CD4-positive, alpha-beta memory T cell (primary cell): ENCODE data around the gene NEUROG1. TPM values are rescaled to one million over a fixed set of nuclear protein-coding genes. Genes with fewer than 3 reads are reported as not detected.
"Not testable (repeated sequence)": the region's sequence is repeated elsewhere in the genome, so short reads cannot be mapped to it uniquely, and the experiment has no call there.

ENCODE experiments used
- CTCF ChIA-PET: fragments of 350-600 bp; sonication (Branson Sonifier 250); formaldehyde crosslinking; loops from one replicate; lab custom pipeline; 2021; ENCODE audit warnings: inconsistent platforms; ENCODE audit not compliant: partially characterized antibody; lab: Charles Lee
- POLR2A ChIA-PET: fragments of 350-600 bp; sonication (Branson Sonifier 250); formaldehyde crosslinking; loops from one replicate; lab custom pipeline; 2021; ENCODE audit not compliant: partially characterized antibody; lab: Charles Lee
- DNase-seq, 5 donors: peaks; one replicate each; pipeline versions ENCODE4 v3.0.0 to v3.0.0-alpha.2; 2020 to 2022; ENCODE audit warnings: mixed read lengths in 1 of 5
- H3K27ac ChIP-seq: one replicate; pipeline ENCODE4 v1.7.0; 2013; ENCODE audit warnings: low read depth, low read length
- H3K27me3 ChIP-seq: 2 replicates; pipeline ENCODE4 v1.7.0; 2013; ENCODE audit warnings: mild to moderate bottlenecking, low read length, moderate library complexity; ENCODE audit not compliant: insufficient read depth
- H3K36me3 ChIP-seq: 2 replicates; pipeline ENCODE4 v1.7.0; 2013; ENCODE audit warnings: mild to moderate bottlenecking, low read length, moderate library complexity; ENCODE audit not compliant: insufficient read depth
- H3K4me1 ChIP-seq: 2 replicates; pipeline ENCODE4 v1.7.0; 2013; ENCODE audit warnings: mild to moderate bottlenecking, low read length, moderate library complexity; ENCODE audit not compliant: insufficient read depth
- H3K4me3 ChIP-seq, 2 donors: one replicate each; pipeline ENCODE4 v1.7.0; 2013; ENCODE audit warnings: low read length in 2 of 2, mild to moderate bottlenecking in 1 of 2
- H3K9me3 ChIP-seq, 2 donors: one replicate each; pipeline ENCODE4 v1.7.0; 2013; ENCODE audit warnings: low read length in 2 of 2, control low read depth in 1 of 2; ENCODE audit not compliant: control insufficient read depth in 1 of 2
- H3K27ac Mint-ChIP-seq, 7 donors: one replicate each; pipeline ENCODE4 v1.8.0; 2020 to 2021; ENCODE audit warnings: mixed read lengths in 7 of 7, mild to moderate bottlenecking in 6 of 7, inconsistent platforms in 3 of 7, moderate library complexity in 3 of 7
- H3K27me3 Mint-ChIP-seq, 2 donors: one replicate each; pipeline ENCODE4 v1.8.0; 2020 to 2021; ENCODE audit warnings: mixed read lengths in 2 of 2
- H3K36me3 Mint-ChIP-seq, 2 donors: one replicate each; pipeline ENCODE4 v1.8.0; 2020 to 2021; ENCODE audit warnings: mixed read lengths in 2 of 2, inconsistent platforms in 1 of 2, mild to moderate bottlenecking in 1 of 2
- H3K4me1 Mint-ChIP-seq, 4 donors: one replicate each; pipeline ENCODE4 v1.8.0; 2020 to 2021; ENCODE audit warnings: mixed read lengths in 4 of 4, mild to moderate bottlenecking in 1 of 4
- H3K4me3 Mint-ChIP-seq, 8 donors: one replicate each; pipeline ENCODE4 v1.8.0; 2020 to 2021; ENCODE audit warnings: mixed read lengths in 8 of 8, mild to moderate bottlenecking in 7 of 8, moderate library complexity in 6 of 8, inconsistent platforms in 3 of 8
- H3K9me3 Mint-ChIP-seq, 8 donors: one replicate each; pipeline ENCODE4 v1.8.0; 2020 to 2021; ENCODE audit warnings: mixed read lengths in 8 of 8, mild to moderate bottlenecking in 5 of 8, inconsistent platforms in 3 of 8, moderate library complexity in 1 of 8
- intact Hi-C: fragments of 100-400 bp; cut with micrococcal nuclease; formaldehyde crosslinking; loops from one replicate; pipeline ENCODE4 v1.15.1; 2023
- polyA plus RNA-seq, 2 donors: library from polyadenylated mRNA; unstranded; fragments of 300-500 nt; fragmentation: Illumina TruSeq; gene quantifications; one replicate each; pipeline ENCODE4 v1.2.3, GENCODE V29; 2021
- total RNA-seq, 2 experiments: library from RNA; stranded (reverse); gene quantifications; one replicate each; pipeline ENCODE4 v1.2.3, GENCODE V29; 2021

NEUROG1 gene
- total and polyA plus RNA-seq, 4 experiments from 2014 or later, result not detected

DNA sequence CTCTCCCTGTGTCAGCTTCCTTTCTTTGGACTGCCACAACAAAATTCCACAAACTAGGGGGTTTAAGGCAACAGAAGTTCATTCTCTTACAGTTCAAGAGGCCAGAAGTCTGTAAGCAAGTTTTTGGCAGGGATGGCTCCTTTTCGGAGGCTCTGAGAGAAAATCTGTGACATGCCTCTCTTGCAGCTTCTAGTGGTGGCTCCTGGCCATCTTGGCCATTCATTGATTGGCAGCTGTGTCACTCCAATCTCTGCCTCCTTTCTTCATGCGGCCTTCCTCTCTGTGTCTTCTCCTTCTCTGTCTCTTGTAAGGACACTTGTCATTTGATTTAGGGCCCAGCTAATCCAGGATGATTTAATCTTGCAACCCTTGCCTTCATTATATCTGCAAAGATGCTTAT, 2.0 kb upstream of the NEUROG1 start:
- peaks cover under 1% of the 10 kb centered on the region for H3K4me1 ChIP-seq
- ChIA-PET POLR2A (no interaction called here), CTCF (interaction anchor here (1.2 kb wide), 1 partner anchor 28 kb away, joined by 3 read pairs; no protein-coding TSS in a partner anchor)
- Mint-ChIP-seq H3K27ac (no peak overlapping the region), H3K9me3 (peaks cover 0 to 3% (median 0%) of the 10 kb centered on the region in 8 donors), H3K36me3 (no peaks in the 10 kb centered on the region), H3K4me3 (no peak overlapping the region), H3K27me3 (peaks cover 68 to 74% of the 10 kb centered on the region in 2 donors), H3K4me1 (peaks cover 0 to 14% (median 8%) of the 10 kb centered on the region in 4 donors)
- no peak for DNase-seq
- H3K9me3 ChIP-seq, result no peaks in the 10 kb centered on the region
- no peak overlapping the region for H3K4me3 ChIP-seq
- H3K36me3 ChIP-seq, result no peaks in the 10 kb centered on the region
- intact Hi-C loops, result no loop called here
- H3K27me3 ChIP-seq, result peaks cover 26% of the 10 kb centered on the region
- no peak overlapping the region for H3K27ac ChIP-seq

DNA sequence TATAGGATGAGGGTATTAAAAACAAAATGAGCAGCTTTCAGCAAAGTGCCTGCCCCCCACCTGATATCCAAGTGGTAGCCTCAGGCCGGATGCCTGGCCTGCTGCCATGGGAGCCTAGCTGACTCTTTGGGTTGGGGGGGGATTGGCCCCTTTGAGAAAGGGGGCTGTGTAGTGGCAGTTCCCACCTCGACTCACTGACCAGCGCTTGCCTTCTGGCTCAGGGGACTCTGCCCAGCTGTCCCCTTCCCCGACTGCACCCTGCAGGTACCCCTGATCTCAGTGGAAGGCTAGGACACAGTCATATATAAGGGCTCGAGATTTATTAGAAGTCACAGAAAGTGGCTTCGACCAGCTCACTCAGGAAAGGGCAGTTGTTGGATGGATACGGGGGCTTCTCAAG, 1.5 kb upstream of the NEUROG1 start:
- H3K4me3 Mint-ChIP-seq, result no peak overlapping the region
- peaks cover 73 to 77% of the 10 kb centered on the region in 2 donors for H3K27me3 Mint-ChIP-seq
- peaks cover 0 to 3% (median 0%) of the 10 kb centered on the region in 8 donors for H3K9me3 Mint-ChIP-seq
- intact Hi-C loops, result no loop called here
- no peak overlapping the region for H3K27ac Mint-ChIP-seq
- Histone ChIP-seq H3K27ac (no peak overlapping the region), H3K4me3 (no peak overlapping the region), H3K4me1 (no peaks in the 10 kb centered on the region), H3K27me3 (peaks cover 29% of the 10 kb centered on the region), H3K36me3 (no peaks in the 10 kb centered on the region), H3K9me3 (no peaks in the 10 kb centered on the region)
- ChIA-PET POLR2A (no interaction called here), CTCF (interaction anchor here (1.2 kb wide), 1 partner anchor 29 kb away, joined by 3 read pairs; no protein-coding TSS in a partner anchor)
- H3K36me3 Mint-ChIP-seq, result no peaks in the 10 kb centered on the region
- peaks cover 0 to 14% (median 8%) of the 10 kb centered on the region in 4 donors for H3K4me1 Mint-ChIP-seq
- DNase-seq, result no peak

DNA sequence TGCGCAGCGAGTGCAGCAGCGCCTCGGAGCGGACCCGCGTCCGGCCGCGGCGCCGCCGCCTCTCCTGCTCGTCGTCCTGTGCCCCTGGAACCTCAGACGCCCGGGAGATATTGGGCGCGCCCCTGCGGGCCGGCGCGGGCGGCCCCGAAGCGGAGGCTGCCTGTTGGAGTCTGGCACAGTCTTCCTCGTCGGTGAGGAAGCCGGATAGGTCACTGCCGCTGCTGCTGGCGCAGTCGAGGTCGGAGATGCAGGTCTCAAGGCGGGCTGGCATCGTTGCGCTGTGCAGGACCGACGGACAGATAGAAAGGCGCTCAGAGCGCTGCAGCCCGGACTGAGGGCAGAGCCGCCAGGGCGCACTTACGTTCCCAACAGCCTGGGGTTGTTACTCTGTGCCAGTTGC, 344 bp downstream of the NEUROG1 start:
- no peaks in the 10 kb centered on the region for H3K4me1 ChIP-seq
- CTCF ChIA-PET, result no interaction called here
- intact Hi-C loops, result no loop called here
- H3K4me1 Mint-ChIP-seq, result peaks cover 0 to 8% (median 5%) of the 10 kb centered on the region in 4 donors
- no peaks in the 10 kb centered on the region for H3K36me3 Mint-ChIP-seq
- H3K27me3 Mint-ChIP-seq, result peaks cover 73 to 75% of the 10 kb centered on the region in 2 donors
- no peak overlapping the region for H3K27ac ChIP-seq
- H3K4me3 ChIP-seq, result no peak overlapping the region
- no peak overlapping the region for H3K27ac Mint-ChIP-seq
- peaks cover 0 to 4% (median 0%) of the 10 kb centered on the region in 8 donors for H3K9me3 Mint-ChIP-seq
- H3K9me3 ChIP-seq, result no peaks in the 10 kb centered on the region
- no peaks in the 10 kb centered on the region for H3K36me3 ChIP-seq
- POLR2A ChIA-PET, result no interaction called here
- H3K4me3 Mint-ChIP-seq, result no peak overlapping the region
- H3K27me3 ChIP-seq, result peaks cover 23% of the 10 kb centered on the region
- DNase-seq, result no peak

DNA sequence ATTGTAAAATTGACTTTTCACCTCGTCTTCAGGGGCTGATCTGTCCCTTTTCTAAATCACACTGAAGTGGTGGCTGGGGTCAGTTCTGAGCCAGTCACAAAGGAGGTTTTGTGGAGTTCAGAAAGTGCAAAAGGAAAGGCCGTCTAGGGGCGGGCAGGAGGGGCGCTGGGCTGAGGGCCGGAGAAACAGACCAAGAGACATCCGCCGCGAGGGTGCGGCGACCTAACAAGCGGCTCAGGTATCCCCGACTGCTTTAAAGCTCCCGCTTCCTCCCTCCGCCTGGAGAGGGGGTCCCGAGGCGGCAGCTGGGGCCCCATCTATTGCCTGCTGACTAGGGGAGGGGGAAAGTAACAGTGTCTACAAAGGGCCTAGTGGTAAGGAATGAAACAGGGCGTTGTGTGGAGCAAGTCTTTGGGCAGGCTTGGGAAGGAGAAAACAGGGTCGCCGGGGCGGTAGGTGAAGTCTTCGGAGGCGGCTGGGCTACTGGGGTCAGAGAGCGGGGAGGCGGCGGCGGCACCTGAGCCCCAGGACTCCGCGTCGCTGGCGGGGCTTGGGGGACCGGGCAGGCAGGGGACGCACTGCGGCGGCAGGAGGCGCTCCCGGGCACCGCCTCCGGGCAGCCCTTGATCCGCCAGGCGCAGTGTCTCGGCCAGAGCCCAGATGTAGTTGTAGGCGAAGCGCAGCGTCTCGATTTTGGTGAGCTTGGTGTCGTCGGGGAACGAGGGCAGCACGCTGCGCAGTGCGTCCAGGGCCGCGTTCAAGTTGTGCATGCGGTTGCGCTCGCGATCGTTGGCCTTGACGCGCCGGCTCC, 950 bp downstream of the NEUROG1 start:
- DNase-seq, result no peak
- Histone ChIP-seq H3K9me3 (no peaks in the 10 kb centered on the region), H3K36me3 (no peaks in the 10 kb centered on the region), H3K4me3 (no peak overlapping the region), H3K4me1 (no peaks in the 10 kb centered on the region), H3K27me3 (peaks cover 23% of the 10 kb centered on the region), H3K27ac (no peak overlapping the region)
- Mint-ChIP-seq H3K4me3 (peak overlapping the region in 4 of 8 donors; percentile 39 to 72 (median 54)), H3K4me1 (peaks cover 0 to 8% (median 5%) of the 10 kb centered on the region in 4 donors), H3K27me3 (peaks cover 69 to 74% of the 10 kb centered on the region in 2 donors), H3K36me3 (no peaks in the 10 kb centered on the region), H3K9me3 (peaks cover 0 to 4% (median 0%) of the 10 kb centered on the region in 8 donors), H3K27ac (peak overlapping the region in 1 of 7 donors; percentile 50)
- intact Hi-C loops, result no loop called here
- POLR2A ChIA-PET, result no interaction called here
- CTCF ChIA-PET, result interaction anchor here (2.5 kb wide), 1 partner anchor 16 kb away, joined by 10 read pairs; no protein-coding TSS in a partner anchor

DNA sequence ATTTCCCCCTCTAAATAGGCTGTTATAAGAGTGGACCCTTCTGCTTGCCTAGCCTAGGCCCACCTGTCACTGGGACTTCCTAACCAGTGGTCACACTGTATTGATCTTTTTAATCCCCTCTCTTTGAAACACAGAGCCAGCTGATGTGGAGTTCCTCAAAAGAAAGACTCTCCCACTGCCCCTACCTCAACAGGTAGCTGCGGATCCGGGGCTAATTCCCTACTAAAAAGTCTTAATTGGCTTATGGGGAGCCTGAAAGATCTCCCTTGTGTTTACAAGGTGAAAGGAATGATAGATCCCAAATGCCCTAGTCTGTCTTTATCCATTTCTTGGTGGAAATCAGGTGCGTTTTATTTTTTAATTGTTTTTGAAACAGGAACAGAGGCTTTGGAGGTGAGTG, 2.0 kb downstream of the NEUROG1 start:
- peaks cover 23% of the 10 kb centered on the region for H3K27me3 ChIP-seq
- H3K36me3 Mint-ChIP-seq, result no peaks in the 10 kb centered on the region
- intact Hi-C loops, result no loop called here
- H3K36me3 ChIP-seq, result no peaks in the 10 kb centered on the region
- ChIA-PET CTCF (interaction anchor here (2.5 kb wide), 1 partner anchor 17 kb away, joined by 10 read pairs; no protein-coding TSS in a partner anchor), POLR2A (no interaction called here)
- no peak overlapping the region for H3K27ac Mint-ChIP-seq
- H3K4me1 ChIP-seq, result no peaks in the 10 kb centered on the region
- peaks cover 60 to 64% of the 10 kb centered on the region in 2 donors for H3K27me3 Mint-ChIP-seq
- DNase-seq, result no peak
- H3K27ac ChIP-seq, result no peak overlapping the region
- peaks cover 0 to 4% (median 2%) of the 10 kb centered on the region in 8 donors for H3K9me3 Mint-ChIP-seq
- no peak overlapping the region for H3K4me3 Mint-ChIP-seq
- H3K9me3 ChIP-seq, result no peaks in the 10 kb centered on the region
- H3K4me1 Mint-ChIP-seq, result peaks cover 0 to 8% (median 5%) of the 10 kb centered on the region in 4 donors
- H3K4me3 ChIP-seq, result no peak overlapping the region

DNA sequence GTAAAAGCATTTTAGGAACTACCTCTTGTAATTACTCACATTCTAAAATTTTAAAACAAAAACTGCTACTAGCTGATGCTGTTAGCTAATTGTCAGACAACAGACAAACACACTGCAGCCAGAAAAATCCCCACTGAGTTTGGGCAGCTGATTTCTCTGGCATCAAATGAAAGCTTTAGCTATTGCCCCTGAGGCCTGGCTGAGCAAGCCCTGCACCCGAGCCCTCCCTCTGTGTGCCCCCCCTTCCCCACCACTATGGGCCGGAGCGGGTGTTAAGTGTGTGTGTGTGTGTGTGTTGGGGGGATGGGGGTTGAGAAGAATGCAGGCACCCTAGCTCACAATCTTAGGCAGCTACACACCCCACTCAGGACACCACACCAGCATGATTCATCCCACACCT, 2.4 kb downstream of the NEUROG1 start:
- peaks cover 56 to 62% of the 10 kb centered on the region in 2 donors for H3K27me3 Mint-ChIP-seq
- H3K27me3 ChIP-seq, result peaks cover 23% of the 10 kb centered on the region

DNA sequence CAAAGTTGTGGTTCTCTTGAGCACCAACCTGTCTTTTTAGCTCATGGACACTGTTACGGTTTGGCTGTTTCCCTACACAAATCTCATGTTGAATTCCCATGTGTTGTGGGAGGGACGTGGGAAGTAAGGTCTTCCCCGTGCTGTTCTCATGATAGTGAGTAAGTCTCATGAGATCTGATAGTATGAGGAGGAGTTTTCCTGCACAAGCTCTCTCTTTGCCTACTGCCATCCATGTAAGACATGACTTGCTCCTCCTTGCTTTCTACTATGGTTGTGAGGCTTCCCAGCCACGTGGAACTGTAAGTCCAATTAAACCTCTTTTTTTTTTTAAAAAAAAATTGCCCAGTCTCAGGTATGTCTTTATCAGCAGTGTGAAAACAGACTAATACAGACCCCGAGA, 6.2 kb downstream of the NEUROG1 start:
- H3K4me1 ChIP-seq, H3K36me3 Mint-ChIP-seq, POLR2A ChIA-PET, H3K9me3 Mint-ChIP-seq, H3K4me3 Mint-ChIP-seq, H3K9me3 ChIP-seq, H3K4me1 Mint-ChIP-seq, intact Hi-C loops, H3K27ac Mint-ChIP-seq, H3K36me3 ChIP-seq, H3K27ac ChIP-seq, DNase-seq, H3K4me3 ChIP-seq: not testable (repeated sequence)
- H3K27me3 ChIP-seq, result peaks cover 16% of the 10 kb centered on the region
- H3K27me3 Mint-ChIP-seq, result peaks cover 39 to 60% of the 10 kb centered on the region in 2 donors
- CTCF ChIA-PET, result interaction anchor here (1.2 to 1.3 kb wide), 2 partner anchors 15 to 31 kb away, joined by 3 read pairs; no protein-coding TSS in a partner anchor

More for the DNA sequence above, 2.4 kb downstream of the NEUROG1 start:
- no peak for DNase-seq
- Histone ChIP-seq H3K4me3 (no peak overlapping the region), H3K9me3 (no peaks in the 10 kb centered on the region), H3K36me3 (no peaks in the 10 kb centered on the region), H3K4me1 (no peaks in the 10 kb centered on the region), H3K27ac (no peak overlapping the region)
- intact Hi-C loops, result no loop called here
- Mint-ChIP-seq H3K27ac (no peak overlapping the region), H3K36me3 (no peaks in the 10 kb centered on the region), H3K4me1 (peaks cover 0 to 8% (median 5%) of the 10 kb centered on the region in 4 donors), H3K9me3 (peaks cover 0 to 4% (median 2%) of the 10 kb centered on the region in 8 donors), H3K4me3 (no peak overlapping the region)
- ChIA-PET POLR2A (no interaction called here), CTCF (interaction anchor here (2.5 kb wide), 1 partner anchor 18 kb away, joined by 10 read pairs; no protein-coding TSS in a partner anchor)
